Activated CD4-positive, alpha-beta T cell treated with anti-CD3 and anti-CD28 coated beads, Interleukin-2, amount 50 U/mL, for 4 hours (primary cell): ENCODE measurements around the gene C11orf97.
"Not testable (repeated sequence)": the region's sequence is repeated elsewhere in the genome, so short reads cannot be mapped to it uniquely, and the experiment has no call there.

Experiments
- DNase-seq, 2 experiments: peaks; one replicate each; pipeline ENCODE4 v3.0.0-alpha.2; 2020

The C11orf97 gene

DNA sequence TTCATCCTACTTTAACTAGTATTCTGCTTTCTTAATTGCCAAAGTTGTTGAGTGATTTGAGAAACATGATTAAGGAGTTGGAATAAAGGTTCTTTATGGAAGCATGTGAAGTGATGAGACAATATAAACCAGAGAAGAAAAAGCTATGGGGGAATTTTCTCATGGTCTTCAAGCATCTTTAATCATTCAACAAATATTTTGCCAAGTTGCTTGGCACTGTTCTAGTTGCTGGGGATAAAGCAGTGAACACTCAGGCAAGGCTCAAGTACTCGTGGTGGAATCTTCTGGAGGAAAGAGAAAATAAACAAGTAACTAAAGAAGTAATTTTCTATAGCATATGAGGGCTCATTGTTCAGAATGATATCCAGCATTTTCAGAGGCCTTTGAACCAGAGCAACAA, 45.7 kb downstream of the C11orf97 start:
- no peak for DNase-seq

DNA sequence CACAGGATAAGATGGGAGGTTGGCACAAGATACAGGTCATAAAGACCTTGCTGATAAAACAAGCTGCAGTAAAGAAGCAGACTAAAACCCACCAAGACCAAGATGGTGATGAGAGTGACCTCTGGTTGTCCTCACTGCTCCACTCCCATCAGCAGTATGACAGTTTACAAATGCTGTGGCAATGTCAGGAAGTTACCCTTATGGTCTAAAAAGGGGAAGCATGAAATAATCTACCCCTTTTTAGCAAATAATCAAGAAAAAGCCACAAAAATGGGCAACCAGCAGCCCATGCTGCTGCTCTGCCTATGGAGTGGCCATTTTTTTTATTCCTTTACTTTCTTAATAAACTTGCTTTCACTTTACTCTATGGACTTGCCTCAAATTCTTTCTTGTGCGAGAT, 46.2 kb downstream of the C11orf97 start:
- no peak for DNase-seq

DNA sequence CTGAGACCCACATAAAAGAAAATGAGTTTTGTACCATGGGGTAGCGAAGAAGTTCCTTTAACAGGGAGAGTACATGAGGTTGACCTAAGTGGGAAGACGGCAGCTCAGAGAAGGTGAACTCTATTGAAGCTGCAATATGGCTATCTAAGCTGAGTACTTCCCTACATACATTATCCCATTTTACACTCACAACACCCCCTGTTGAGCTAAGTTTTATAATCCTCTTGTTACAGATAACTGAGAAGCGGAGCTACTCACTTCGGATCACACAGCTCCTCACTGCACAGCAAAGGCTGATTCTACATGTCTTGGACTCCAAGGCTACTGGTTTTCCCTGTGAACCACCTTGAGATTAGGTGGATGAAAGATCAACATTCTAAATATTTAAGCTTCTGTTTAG, 46.7 kb downstream of the C11orf97 start:
- DNase-seq: no peak

DNA sequence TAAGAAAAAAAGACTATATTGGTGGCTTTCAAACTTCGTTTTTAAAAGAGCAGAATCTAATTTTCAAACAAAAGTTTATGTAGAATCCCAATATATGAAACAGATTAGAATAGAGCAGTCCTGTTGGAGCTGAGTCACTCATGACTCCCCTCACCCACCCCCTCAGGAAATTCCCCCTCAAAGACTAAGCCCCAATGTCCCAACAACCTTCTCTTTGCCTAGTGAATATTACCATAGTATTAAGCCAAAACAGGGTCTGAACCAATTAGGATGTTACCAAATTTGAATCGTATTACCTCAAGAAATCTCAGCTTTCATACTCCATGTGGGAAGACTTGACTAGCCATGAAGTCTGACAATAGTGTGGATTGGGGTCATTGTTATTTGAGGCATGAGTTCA, 47.1 kb downstream of the C11orf97 start:
- DNase-seq: no peak

DNA sequence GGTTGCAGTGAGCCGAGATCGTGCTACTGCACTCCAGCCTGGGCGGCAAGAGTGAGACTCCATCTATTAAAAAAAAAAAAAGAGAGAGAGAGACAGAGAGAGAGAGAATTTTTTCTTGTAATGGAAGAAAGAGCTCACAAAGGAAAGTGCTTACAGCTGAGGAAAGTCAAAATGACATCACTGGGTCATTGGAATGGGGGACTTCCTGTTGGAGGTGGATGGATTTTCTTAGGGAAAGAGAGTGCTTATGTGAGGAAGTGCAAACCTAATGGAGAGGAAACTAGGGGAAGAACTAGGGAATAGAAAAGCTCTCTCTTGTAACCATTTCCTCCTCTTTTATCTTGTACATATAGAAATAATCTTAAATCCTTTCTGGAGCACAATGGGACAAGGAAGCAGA, 48.6 kb downstream of the C11orf97 start:
- no peak for DNase-seq

DNA sequence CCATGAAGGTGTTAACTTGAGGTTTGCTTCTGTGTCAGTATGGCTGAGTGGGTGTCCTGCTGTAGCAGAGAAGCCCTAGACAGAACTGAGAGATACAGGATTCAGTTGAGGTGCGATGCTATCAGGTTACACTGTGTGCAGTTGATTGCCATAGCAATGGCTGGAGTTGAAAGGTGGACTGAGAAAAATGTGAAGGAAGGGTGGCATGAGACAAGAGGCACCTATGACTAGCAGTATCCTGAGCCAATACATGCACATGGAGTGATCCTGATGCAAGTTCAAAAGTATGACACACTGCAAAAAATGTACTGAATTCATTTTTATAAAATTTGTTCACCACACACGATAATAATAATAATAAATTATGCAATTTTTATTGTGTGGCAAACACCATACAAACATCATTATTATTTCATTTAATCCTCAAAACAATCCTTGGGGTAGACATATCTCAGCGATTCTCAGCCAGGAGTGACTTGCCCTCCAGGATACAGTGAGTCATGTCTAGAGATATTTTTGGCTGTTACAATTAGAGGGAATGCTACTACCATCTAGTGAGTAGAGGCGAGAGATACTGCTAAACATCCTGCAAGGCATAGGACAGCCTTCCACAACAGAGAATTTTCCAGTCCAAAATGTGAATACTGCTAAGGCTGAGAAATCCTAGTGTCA, 51.1 kb downstream of the C11orf97 start:
- DNase-seq: no peak

DNA sequence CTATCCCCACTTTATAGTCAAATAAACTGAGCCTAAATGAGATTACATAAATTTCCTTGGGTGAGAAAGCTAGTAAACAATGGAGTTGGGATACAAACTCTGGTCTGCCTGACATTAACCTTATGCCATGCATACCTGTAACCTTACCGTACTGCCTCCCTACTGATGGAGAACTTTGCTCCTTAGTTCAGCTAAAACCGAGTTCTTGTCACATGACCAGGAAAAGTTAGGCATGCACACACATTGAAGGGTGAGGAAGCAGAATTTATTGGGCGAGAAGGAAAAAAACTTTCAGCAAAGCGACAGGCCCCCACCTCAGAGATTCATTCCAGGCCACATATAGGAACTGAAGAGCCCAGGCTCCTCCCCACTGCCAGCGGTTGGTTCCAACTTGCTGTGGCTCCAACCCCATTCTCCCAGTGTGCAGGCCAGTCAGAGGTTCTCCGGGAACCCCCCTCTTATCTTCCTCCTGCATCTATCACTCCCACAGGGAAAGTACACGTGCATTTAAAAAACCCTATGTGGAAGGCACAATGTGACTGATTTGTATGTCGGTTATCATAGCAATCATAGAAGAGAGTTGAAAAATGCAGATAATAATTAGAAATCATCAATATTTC, 51.7 kb downstream of the C11orf97 start:
- DNase-seq: no peak

DNA sequence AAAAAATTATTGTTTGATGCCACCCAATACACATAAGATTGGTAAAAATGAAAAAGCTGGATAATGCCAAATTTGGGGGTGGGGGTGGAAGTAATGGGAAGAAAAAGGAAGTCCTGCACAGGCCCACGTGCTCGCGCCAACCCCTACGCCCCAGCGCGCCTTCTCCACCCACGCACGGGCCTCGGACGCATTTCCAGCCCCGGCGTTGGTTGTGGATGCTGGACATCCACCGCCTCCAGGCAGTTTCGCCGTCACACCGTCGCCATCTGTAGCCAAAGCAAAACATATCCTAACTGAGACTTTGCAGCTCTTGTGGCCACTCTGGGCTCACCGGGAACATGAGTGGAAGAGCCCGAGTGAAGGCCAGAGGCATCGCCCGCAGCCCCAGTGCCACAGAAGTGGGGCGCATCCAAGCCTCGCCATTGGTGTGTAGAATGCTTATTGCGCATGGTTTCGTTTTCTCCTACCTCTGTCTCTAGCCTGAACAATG, 55.0 kb downstream of the C11orf97 start, which contains the start of gene PIWIL4:
Gene PIWIL4 (plus strand): TSS at position 188 of the 490 bp plus-strand sequence. CDS start 151 bp downstream, at position 339.
- no peak for DNase-seq

DNA sequence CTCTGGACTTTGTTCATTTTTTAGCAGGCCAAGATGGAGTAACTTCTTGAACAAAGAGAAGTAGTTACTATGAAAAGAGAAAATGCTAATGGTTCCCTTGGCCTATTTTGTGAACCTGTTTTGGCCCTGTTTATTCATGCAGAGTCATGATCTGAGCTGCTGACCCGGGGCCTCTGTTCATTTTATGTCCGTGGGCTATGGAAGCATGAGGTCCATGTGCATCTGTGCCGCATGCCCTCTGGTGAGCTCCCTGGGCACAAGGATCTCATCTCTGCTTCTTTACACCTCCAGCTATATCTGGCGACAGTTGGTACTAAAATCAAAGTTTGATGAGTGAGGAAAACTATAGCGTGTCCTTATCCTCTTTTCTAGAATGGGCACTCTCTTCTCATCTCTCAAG, 55.9 kb downstream of the C11orf97 start:
- no peak for DNase-seq

DNA sequence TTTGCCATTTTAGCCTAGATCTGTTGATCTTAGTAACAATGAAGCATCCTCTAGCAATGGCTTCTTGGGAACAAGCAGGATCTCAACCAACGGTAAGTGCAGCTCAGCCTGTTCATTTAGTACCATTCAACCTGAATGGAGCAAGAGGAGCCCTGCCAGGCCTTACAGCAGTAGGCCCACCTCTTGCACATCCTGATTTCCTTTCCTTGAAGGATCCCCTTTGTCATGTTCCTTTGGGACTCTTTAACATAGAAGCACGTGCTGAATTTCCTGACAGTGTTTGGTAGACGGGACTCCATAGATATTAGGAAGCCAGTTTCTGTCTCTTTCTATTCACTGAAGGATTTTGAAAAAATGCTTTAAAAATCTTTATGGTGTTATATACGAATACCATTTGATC, 56.5 kb downstream of the C11orf97 start:
- DNase-seq: no peak

DNA sequence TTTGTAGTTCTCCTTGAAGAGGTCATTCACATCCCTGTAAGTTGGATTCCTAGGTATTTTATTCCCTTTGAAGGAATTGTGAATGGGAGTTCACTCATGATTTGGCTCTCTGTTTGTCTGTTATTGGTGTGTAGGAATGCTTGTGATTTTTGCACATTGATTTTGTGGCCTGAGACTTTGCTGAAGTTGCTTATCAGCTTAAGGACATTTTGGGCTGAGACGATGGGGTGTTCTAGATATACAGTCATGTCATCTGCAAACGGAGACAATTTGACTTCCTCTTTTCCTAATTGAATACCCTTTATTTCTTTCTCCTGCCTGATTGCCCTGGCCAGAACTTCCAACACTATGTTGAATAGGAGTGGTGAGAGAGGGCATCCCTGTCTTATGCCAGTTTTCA, 60.7 kb downstream of the C11orf97 start:
- not testable (repeated sequence) for DNase-seq

DNA sequence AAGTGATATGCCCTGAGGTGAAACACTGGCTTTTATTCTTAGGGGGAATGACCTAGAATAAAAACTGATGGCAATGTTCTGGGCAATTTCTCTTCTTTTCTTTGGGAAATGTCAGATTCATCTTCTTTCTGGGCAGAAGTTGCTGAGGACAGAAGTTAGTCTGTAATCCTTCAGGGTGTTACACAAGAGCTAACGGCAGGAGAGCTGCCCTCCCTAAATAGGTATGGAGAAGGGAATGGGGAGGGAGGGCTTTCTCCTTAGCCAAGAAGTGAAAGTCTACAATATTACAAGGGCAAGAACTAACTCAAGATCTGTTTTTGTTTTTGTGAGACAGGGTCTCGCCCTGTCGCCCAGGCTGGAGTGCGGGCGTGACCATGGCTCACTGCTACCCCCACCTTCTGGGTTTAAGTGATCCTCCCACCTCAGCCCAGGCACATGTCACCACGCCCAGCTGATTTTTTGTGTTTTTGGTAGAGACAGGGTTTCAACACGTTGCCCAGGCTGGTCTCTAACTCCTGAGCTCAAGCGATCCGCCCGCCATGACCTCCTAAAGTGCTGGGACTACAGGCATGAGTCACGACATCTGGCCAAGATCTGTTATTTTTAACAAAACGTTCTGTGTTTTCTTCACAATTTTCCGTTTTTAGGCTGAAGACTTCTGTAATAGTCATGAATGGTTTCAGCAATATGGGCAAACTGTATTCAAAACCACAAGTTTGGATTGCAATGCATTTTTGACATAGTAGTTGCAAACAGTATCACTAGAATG, 62.1 kb downstream of the C11orf97 start:
- no peak for DNase-seq

DNA sequence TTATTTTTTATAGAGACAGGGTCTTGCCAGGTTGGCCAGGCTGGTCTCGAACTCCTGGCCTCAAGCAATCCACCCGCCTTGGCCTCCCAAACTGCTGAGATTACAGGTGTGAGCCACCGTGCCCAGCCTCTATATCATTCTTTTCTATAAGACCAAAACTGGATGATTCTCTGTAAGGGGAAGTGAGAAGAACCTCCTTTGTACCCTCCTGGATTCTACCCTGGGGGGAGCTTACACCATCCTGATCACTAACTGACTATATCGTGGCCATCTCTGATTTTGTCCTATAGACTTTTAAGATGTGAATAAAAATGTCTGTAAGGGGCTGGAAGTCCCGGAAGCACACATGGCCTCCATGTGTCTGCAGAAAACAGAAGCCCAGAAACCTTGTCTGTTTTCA, 64.0 kb downstream of the C11orf97 start:
- no peak for DNase-seq

DNA sequence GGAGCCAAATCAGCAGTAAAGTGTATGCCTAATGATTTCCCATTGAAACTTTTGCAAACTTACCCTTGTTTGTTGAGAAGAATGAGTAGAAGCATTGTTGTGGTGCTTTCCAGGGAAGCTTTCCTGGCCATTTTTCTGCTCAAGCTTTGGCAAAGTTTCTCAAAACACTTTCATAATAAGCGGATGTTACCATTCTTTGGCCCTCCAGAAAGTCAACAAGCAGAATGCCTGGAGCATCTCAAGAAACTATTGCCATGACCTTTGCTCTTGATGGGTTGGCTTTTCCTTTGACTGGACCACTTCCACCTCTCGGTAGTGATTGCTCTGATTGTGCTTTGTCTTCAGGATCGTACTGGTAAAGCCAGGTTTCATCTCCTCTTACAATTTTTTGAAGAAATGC, 65.6 kb downstream of the C11orf97 start:
- DNase-seq: no peak
